HepG2 (cell line): ENCODE measurements around the gene COX7A1. TPM values are rescaled to one million over a fixed set of nuclear protein-coding genes. Genes with fewer than 3 reads are reported as not detected.

Source experiments
- GPN1 ChIP-seq: sonication (generic); formaldehyde crosslinking; IDR thresholded peaks from 2 replicates; pipeline ENCODE4 v1.5.1; 2020; ENCODE audit warnings: missing genetic modification reagents, borderline replicate concordance
- KLF16 ChIP-seq, 2 experiments: sonication (generic) in 1 of 2; formaldehyde crosslinking in 1 of 2; IDR thresholded peaks; 2 replicates each; pipeline versions ENCODE4 v1.6.1 to v1.8.0; 2016 to 2023; ENCODE audit warnings: missing genetic modification reagents in 2 of 2, missing compliant biosample characterization in 1 of 2
- MAFF ChIP-seq: IDR thresholded peaks from 2 replicates; pipeline ENCODE4 v1.6.1; 2011; ENCODE audit warnings: low read depth, low read length, improper control_type of control experiment
- MED1 ChIP-seq: sonication (generic); formaldehyde crosslinking; IDR thresholded peaks from 2 replicates; pipeline ENCODE4 v1.4.0; 2020; ENCODE audit warnings: missing genetic modification reagents
- MED13 ChIP-seq: sonication (generic); formaldehyde crosslinking; IDR thresholded peaks from 2 replicates; pipeline ENCODE4 v1.5.0; 2020; ENCODE audit warnings: missing genetic modification reagents
- NFE2L2 ChIP-seq: fragments of 150-350 bp; IDR thresholded peaks from 2 replicates; pipeline ENCODE4 v1.6.1; 2014; ENCODE audit warnings: low read length
- SIN3A ChIP-seq: IDR thresholded peaks from 2 replicates; pipeline ENCODE4 v1.6.1; 2011; ENCODE audit warnings: low read depth, mild to moderate bottlenecking, control low read depth, low read length, borderline replicate concordance
- U2AF2 ChIP-seq: fragments of 200-400 bp; formaldehyde crosslinking; IDR thresholded peaks from 2 replicates; pipeline ENCODE4 v1.6.1; 2017; ENCODE audit warnings: low read depth, mild to moderate bottlenecking, low read length
- ZNF207 ChIP-seq: fragments of 450-650 bp; IDR thresholded peaks from 2 replicates; pipeline ENCODE4 v1.6.1; 2016; ENCODE audit warnings: antibody characterized with exemption, borderline replicate concordance
- ZNF263 ChIP-seq: sonication (generic); formaldehyde crosslinking; IDR thresholded peaks from 2 replicates; pipeline ENCODE4 v1.4.0; 2020; ENCODE audit warnings: missing genetic modification reagents
- ZNF543 ChIP-seq: sonication (generic); formaldehyde crosslinking; IDR thresholded peaks from 2 replicates; pipeline ENCODE4 v1.4.0; 2020; ENCODE audit warnings: mild to moderate bottlenecking, missing genetic modification reagents
- ZNF709 ChIP-seq: sonication (generic); formaldehyde crosslinking; IDR thresholded peaks from 2 replicates; pipeline ENCODE4 v1.5.0; 2020; ENCODE audit warnings: mild to moderate bottlenecking, missing genetic modification reagents
- ZNF749 ChIP-seq: sonication (generic); formaldehyde crosslinking; IDR thresholded peaks from 2 replicates; pipeline ENCODE4 v1.8.0; 2022; ENCODE audit warnings: mild to moderate bottlenecking, missing genetic modification reagents, moderate library complexity, borderline replicate concordance
- ZNF781 ChIP-seq: sonication (generic); formaldehyde crosslinking; IDR thresholded peaks from 2 replicates; pipeline ENCODE4 v1.5.1; 2020; ENCODE audit warnings: borderline replicate concordance, mild to moderate bottlenecking, missing genetic modification reagents; ENCODE audit errors: not compliant biosample characterization
- ZSCAN22 ChIP-seq: sonication (generic); formaldehyde crosslinking; IDR thresholded peaks from 2 replicates; pipeline ENCODE4 v1.4.0; 2020; ENCODE audit warnings: mild to moderate bottlenecking, missing genetic modification reagents
- polyA plus RNA-seq, 8 experiments: library from polyadenylated mRNA; depleted of rRNA in 3 of 8; stranded (reverse) in 7 of 8; unstranded in 1 of 8; fragments of >200 nt; fragmentation: Illumina TruSeq in 4 of 8; extraction: Trizol in 4 of 8; gene quantifications; 2 replicates each; pipeline versions ENCODE4 v1.2.1 to v1.2.3, GENCODE V29; 2011 to 2016; ENCODE audit warnings: low read depth in 4 of 8, missing spikeins in 1 of 8, mixed read lengths in 1 of 8; ENCODE audit not compliant: insufficient read depth in 1 of 8
- total RNA-seq, 5 experiments: library from RNA; depleted of rRNA; stranded (reverse); fragments of >200 nt; fragmentation: Illumina TruSeq; extraction: Trizol; gene quantifications; 2 replicates each; pipeline ENCODE4 v1.2.3, GENCODE V29; 2016; ENCODE audit warnings: low read depth in 1 of 5
- TF ChIP-seq, protein P1 (sequence below): sonication (generic); formaldehyde crosslinking; IDR thresholded peaks from 2 replicates; pipeline ENCODE4 v1.4.0; 2020; ENCODE audit warnings: missing genetic modification reagents
- TF ChIP-seq, protein P2 (sequence below): IDR thresholded peaks from 2 replicates; pipeline ENCODE4 v1.6.1; 2012; ENCODE audit warnings: low read length, improper control_type of control experiment
- TF ChIP-seq, protein P3 (sequence below): sonication (generic); formaldehyde crosslinking; IDR thresholded peaks from 2 replicates; pipeline ENCODE4 v1.4.0; 2020; ENCODE audit warnings: missing genetic modification reagents, mild to moderate bottlenecking, borderline replicate concordance
- TF ChIP-seq, protein P4 (sequence below): sonication (generic); formaldehyde crosslinking; IDR thresholded peaks from 2 replicates; pipeline ENCODE4 v1.4.0; 2020; ENCODE audit warnings: missing genetic modification reagents

Gene COX7A1
- total and polyA plus RNA-seq, 2 of the 13 experiments (the other 11 are each of a cell fraction or from before 2014, with no cell fraction given), result not detected

DNA sequence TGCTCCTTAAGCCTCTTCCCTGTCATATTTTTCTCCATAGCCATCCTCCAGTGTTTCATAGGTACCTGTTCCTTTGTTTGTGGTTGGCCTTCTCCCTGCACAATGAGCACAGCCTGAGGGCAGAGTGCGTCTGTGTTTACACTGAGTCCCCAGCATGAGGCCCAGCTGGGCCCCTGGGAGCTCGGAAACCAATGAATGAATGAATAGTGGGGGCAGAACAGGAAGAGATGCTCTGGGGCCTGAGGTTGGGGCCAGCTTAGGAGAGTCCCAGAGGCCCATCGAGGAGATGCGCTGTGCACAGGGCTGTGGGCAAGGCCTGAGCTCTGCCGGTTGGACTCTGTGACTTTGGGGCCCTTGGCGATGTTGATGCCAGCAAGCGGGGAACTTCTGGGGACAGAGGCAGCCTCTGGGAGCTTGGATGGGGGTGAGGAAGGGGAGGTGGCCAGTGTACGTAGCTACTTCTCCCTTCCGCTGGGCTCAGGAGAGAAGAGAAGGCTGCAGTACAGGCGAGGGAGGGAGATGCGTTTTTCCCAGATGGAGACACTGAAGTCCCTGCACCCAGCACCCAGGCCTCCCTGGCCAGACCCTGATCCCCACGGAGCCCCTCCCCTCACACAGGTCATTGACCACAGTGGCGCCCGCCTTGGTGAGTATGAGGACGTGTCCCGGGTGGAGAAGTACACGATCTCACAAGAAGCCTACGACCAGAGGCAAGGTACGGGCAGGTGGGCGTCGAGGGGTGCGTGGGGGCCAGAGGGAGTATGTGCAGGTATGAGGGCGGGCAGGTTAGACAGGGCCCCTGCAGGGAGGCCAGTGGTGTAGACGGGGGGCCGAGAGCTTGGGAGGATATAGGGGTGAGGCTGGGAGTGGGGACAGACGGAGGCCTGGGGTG lies 31.9 kb downstream of the COX7A1 start (continued):
- TF ChIP-seq, protein P1, sequence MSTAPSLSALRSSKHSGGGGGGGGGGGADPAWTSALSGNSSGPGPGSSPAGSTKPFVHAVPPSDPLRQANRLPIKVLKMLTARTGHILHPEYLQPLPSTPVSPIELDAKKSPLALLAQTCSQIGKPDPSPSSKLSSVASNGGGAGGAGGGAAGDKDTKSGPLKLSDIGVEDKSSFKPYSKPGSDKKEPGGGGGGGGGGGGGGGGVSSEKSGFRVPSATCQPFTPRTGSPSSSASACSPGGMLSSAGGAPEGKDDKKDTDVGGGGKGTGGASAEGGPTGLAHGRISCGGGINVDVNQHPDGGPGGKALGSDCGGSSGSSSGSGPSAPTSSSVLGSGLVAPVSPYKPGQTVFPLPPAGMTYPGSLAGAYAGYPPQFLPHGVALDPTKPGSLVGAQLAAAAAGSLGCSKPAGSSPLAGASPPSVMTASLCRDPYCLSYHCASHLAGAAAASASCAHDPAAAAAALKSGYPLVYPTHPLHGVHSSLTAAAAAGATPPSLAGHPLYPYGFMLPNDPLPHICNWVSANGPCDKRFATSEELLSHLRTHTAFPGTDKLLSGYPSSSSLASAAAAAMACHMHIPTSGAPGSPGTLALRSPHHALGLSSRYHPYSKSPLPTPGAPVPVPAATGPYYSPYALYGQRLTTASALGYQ (CRISPR knock-in tag), result peak; percentile 63; the same call in 1 of the 2 replicates
- TF ChIP-seq, protein P2, sequence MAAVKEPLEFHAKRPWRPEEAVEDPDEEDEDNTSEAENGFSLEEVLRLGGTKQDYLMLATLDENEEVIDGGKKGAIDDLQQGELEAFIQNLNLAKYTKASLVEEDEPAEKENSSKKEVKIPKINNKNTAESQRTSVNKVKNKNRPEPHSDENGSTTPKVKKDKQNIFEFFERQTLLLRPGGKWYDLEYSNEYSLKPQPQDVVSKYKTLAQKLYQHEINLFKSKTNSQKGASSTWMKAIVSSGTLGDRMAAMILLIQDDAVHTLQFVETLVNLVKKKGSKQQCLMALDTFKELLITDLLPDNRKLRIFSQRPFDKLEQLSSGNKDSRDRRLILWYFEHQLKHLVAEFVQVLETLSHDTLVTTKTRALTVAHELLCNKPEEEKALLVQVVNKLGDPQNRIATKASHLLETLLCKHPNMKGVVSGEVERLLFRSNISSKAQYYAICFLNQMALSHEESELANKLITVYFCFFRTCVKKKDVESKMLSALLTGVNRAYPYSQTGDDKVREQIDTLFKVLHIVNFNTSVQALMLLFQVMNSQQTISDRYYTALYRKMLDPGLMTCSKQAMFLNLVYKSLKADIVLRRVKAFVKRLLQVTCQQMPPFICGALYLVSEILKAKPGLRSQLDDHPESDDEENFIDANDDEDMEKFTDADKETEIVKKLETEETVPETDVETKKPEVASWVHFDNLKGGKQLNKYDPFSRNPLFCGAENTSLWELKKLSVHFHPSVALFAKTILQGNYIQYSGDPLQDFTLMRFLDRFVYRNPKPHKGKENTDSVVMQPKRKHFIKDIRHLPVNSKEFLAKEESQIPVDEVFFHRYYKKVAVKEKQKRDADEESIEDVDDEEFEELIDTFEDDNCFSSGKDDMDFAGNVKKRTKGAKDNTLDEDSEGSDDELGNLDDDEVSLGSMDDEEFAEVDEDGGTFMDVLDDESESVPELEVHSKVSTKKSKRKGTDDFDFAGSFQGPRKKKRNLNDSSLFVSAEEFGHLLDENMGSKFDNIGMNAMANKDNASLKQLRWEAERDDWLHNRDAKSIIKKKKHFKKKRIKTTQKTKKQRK, result no peak
- no peak for TF ChIP-seq U2AF2
- TF ChIP-seq ZNF207, result no peak
- peak; percentile 72 for TF ChIP-seq MED1 (CRISPR knock-in tag)
- TF ChIP-seq GPN1 (CRISPR knock-in tag), result no peak
- TF ChIP-seq ZNF263 (CRISPR knock-in tag), result peak; percentile 29; the same call in 1 of the 2 replicates
- peak; percentile 74; the same call in 1 of the 2 replicates for TF ChIP-seq ZNF543 (CRISPR knock-in tag)
- TF ChIP-seq, protein P3, sequence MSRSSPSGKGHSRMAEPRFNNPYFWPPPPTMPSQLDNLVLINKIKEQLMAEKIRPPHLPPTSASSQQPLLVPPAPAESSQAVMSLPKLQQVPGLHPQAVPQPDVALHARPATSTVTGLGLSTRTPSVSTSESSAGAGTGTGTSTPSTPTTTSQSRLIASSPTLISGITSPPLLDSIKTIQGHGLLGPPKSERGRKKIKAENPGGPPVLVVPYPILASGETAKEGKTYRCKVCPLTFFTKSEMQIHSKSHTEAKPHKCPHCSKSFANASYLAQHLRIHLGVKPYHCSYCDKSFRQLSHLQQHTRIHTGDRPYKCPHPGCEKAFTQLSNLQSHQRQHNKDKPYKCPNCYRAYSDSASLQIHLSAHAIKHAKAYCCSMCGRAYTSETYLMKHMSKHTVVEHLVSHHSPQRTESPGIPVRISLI (CRISPR knock-in tag), result no peak; the same call in 1 of the 2 replicates
- TF ChIP-seq ZNF709 (CRISPR knock-in tag), result 0 out of 2 replicates have a peak, but pooled peaks have one; percentile 34
- TF ChIP-seq ZNF781 (CRISPR knock-in tag), result peak; percentile 29
- peak; percentile 91 for TF ChIP-seq ZSCAN22
- peak; percentile 97 for TF ChIP-seq SIN3A
- no peak for TF ChIP-seq MAFF
- TF ChIP-seq ZNF749 (CRISPR knock-in tag), result peak; percentile 79; the same call in 1 of the 2 replicates
- TF ChIP-seq KLF16 (CRISPR knock-in tag; IDR thresholded peaks at IDR 0.05), result peak in 1 of 2 experiments; percentile 82; a peak in 2 of 4 replicates
- no peak for TF ChIP-seq NFE2L2
- no peak for TF ChIP-seq MED13 (CRISPR knock-in tag)
- TF ChIP-seq, protein P4, sequence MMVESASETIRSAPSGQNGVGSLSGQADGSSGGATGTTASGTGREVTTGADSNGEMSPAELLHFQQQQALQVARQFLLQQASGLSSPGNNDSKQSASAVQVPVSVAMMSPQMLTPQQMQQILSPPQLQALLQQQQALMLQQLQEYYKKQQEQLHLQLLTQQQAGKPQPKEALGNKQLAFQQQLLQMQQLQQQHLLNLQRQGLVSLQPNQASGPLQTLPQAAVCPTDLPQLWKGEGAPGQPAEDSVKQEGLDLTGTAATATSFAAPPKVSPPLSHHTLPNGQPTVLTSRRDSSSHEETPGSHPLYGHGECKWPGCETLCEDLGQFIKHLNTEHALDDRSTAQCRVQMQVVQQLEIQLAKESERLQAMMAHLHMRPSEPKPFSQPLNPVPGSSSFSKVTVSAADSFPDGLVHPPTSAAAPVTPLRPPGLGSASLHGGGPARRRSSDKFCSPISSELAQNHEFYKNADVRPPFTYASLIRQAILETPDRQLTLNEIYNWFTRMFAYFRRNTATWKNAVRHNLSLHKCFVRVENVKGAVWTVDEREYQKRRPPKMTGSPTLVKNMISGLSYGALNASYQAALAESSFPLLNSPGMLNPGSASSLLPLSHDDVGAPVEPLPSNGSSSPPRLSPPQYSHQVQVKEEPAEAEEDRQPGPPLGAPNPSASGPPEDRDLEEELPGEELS (CRISPR knock-in tag), result peak; percentile 95
